ENCODE measurements around the gene CACNA1D. TPM values are rescaled to one million over a fixed set of nuclear protein-coding genes. Genes with fewer than 3 reads are reported as not detected.

The CACNA1D gene
- total and polyA plus RNA-seq, 8 donors = 0.31 to 36.5 (median 12.5) TPM

GRCh38 chr3:53617893-53618523 is 123.6 kb downstream of the CACNA1D start:
- intact Hi-C loops (cut with DNase I; ENCODE audit: low total_unique reads) = no loop called here
- Histone ChIP-seq H3K4me3 (no peak overlapping the region), H3K36me3 (no peaks in the 10 kb centered on the region), H3K9me3 (no peaks in the 10 kb centered on the region), H3K27me3 (peaks cover 0 to 17% (median 0%) of the 10 kb centered on the region in 3 donors), H3K27ac (no peak overlapping the region), H3K4me1 (no peaks in the 10 kb centered on the region)
- peak in 1 of 2 donors; percentile 23 for DNase-seq
- 85 to 91% (median 89%) methylated on average over 8 of the region's 8 CpGs for WGBS, 5 donors
- TF ChIP-seq EP300 (IDR thresholded peaks at IDR 0.05) (no peak), POLR2A (IDR thresholded peaks at IDR 0.05) (no peak), CTCF (IDR thresholded peaks at IDR 0.05) (no peak), POLR2AphosphoS5 (IDR thresholded peaks at IDR 0.05) (no peak)

GRCh38 chr3:53618524-53618906 is 124.1 kb downstream of the CACNA1D start:
- WGBS, 5 donors = 78 to 89% (median 82%) methylated on average over 6 of the region's 6 CpGs
- no peak for DNase-seq
- Histone ChIP-seq H3K9me3 (no peaks in the 10 kb centered on the region), H3K27ac (no peak overlapping the region), H3K4me1 (no peaks in the 10 kb centered on the region), H3K4me3 (no peak overlapping the region), H3K27me3 (peaks cover 0 to 17% (median 0%) of the 10 kb centered on the region in 3 donors), H3K36me3 (no peaks in the 10 kb centered on the region)
- no peak for TF ChIP-seq EP300 (IDR thresholded peaks at IDR 0.05)
- no peak for TF ChIP-seq CTCF (IDR thresholded peaks at IDR 0.05)
- no peak for TF ChIP-seq POLR2A (IDR thresholded peaks at IDR 0.05)
- intact Hi-C loops (cut with DNase I; ENCODE audit: low total_unique reads) = no loop called here

- H3K9me3 ChIP-seq = no peaks in the 10 kb centered on the region
- H3K36me3 ChIP-seq = no peaks in the 10 kb centered on the region
- TF ChIP-seq CTCF (IDR thresholded peaks at IDR 0.05) = no peak
- TF ChIP-seq EP300 (IDR thresholded peaks at IDR 0.05) = no peak
- TF ChIP-seq POLR2AphosphoS5 (IDR thresholded peaks at IDR 0.05) = no peak
- no peaks in the 10 kb centered on the region for H3K4me1 ChIP-seq
- no peak overlapping the region for H3K27ac ChIP-seq
- no peak for DNase-seq
- H3K4me3 ChIP-seq = no peak overlapping the region
- intact Hi-C loops (cut with DNase I; ENCODE audit: low total_unique reads) = no loop called here
- WGBS, 5 donors = 83 to 86% (median 84%) methylated on average over 5 of the region's 5 CpGs
- H3K27me3 ChIP-seq = peaks cover 0 to 17% (median 0%) of the 10 kb centered on the region in 3 donors
These were observed 124.5 kb downstream of the CACNA1D start for GRCh38 chr3:53618936-53619335.

GRCh38 chr3:53624061-53624857 is 129.8 kb downstream of the CACNA1D start:
- DNase-seq = peak in 1 of 2 donors; percentile 17
- Histone ChIP-seq H3K36me3 (no peaks in the 10 kb centered on the region), H3K4me3 (no peak overlapping the region), H3K4me1 (peaks cover 0 to 19% (median 5%) of the 10 kb centered on the region in 4 donors), H3K27ac (no peak overlapping the region), H3K9me3 (no peaks in the 10 kb centered on the region), H3K27me3 (no peaks in the 10 kb centered on the region)
- 79 to 85% (median 84%) methylated on average over 10 of the region's 10 CpGs for WGBS, 5 donors
- TF ChIP-seq EP300 (IDR thresholded peaks at IDR 0.05) (no peak), POLR2A (IDR thresholded peaks at IDR 0.05) (no peak), CTCF (IDR thresholded peaks at IDR 0.05) (no peak), POLR2AphosphoS5 (IDR thresholded peaks at IDR 0.05) (no peak)
- intact Hi-C loops (cut with DNase I; ENCODE audit: low total_unique reads) = no loop called here
